GM18873 (cell line): Measurements from ENCODE around the gene KLHL34.

Experiments used
- ATAC-seq: cut with Tn5 transposase; IDR thresholded peaks from one replicate; pipeline ENCODE4 v1.9.1; 2021; ENCODE audit warnings: mild to moderate bottlenecking, moderate library complexity, moderate number of reproducible peaks; ENCODE audit not compliant: unreplicated experiment, low FRiP score

The KLHL34 gene

DNA sequence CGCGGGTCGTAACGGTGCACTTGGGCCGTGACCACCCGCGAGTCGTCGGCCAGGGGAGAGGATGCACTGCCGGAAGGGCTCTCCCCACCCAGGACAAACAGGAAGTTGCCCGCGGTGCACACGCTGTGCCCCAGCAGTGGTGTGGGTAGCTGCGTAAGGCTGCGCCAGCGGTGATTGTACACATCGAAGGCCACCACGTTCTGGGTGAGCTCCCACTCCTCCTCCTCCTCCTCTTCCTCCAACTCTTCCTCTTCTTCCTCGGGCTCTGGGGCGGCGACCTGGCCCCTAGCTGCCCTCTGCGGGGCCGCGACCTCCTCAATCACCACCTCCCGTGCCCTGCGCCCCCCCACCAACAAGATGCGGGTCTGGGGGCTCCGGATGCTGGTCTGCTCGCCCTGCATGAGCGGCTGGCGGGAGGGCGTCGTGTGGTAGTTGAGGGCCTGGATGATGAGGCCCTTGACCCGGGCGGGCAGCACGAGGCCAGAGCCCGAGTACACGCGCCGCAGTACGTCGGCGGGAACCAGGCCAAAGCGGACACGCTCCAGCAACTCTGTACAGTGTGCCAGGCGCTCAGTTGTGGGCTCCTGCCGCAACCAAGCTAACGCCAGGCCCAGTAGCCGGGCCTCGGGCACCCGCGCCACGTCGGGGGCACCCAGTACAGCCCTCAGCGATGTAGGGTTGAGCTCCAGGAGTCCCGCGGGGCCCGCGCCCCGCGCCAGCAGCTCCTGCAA is 1.4 kb downstream of the KLHL34 start:
- no peak for ATAC-seq

DNA sequence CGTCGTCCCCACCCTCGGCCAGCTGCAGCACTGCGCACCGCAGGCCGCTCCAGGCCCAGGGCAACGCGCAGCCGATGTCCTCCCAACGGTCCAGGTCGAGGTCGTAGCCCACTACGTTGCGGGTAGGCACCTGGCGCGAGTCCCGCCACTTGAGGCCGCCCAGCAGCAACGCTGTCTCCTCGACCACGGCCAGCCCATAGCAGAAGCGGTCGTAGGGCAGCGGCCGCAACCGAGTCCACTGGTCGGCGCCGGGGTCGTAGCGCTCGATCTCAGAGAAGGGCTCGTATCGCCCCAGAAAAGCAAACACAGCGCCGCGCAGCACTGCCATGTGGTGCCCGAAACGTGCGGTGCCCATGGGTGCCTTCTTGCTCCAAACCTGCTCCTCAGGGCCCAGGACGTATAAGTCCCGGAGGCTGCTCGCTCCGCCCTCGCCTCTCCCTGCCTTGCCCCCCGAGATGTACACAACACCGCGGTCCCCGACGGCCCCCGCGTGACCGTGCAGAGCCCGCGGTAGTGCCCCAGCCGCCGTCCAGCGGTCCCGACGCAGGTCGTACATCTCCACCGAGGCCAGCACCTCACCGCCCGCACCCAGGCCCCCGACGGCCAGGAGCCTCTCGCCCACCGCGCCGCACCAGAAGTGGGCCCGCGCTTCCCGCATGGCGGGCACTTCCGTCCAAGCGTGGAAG is 2.1 kb downstream of the KLHL34 start:
- ATAC-seq: no peak

DNA sequence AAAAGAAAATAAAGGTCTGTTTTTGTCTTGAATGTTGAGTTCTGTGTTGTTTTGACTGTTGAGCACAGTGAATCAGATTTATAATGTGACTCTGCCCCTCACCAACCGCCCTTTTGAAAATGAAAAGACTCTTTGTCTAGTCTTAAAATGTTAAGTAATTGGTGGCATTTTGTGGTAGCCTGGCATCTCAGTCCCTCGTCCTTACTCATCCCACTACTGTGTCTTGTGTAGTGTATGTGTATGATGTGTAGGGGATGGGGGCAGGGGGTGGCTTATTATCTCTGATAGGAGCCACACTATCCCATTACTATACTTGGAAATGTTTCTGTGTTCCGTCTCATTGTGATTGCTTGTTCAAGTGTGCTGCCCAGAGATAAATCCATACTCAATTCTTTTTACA is 12.2 kb downstream of the KLHL34 start:
- ATAC-seq: no peak

DNA sequence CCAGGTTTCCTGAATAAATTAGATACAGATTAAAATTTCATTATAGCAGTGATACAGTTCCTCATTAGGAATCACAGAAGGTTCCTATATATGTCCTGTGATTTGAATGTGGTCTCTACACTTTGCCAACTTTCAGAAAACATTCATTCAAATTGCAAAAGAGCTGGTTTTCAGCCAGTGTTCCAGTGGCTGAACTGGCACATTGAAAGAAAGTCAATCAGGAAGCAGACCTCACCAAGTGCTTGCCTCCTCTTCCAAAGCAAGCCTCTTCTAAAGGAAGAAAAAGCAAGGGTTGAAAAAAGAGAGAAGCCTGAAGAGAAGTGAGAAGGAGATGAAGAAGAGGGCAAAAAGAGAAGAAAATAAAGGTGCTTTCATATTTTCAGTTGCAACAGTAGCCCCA is 12.7 kb downstream of the KLHL34 start:
- no peak for ATAC-seq

DNA sequence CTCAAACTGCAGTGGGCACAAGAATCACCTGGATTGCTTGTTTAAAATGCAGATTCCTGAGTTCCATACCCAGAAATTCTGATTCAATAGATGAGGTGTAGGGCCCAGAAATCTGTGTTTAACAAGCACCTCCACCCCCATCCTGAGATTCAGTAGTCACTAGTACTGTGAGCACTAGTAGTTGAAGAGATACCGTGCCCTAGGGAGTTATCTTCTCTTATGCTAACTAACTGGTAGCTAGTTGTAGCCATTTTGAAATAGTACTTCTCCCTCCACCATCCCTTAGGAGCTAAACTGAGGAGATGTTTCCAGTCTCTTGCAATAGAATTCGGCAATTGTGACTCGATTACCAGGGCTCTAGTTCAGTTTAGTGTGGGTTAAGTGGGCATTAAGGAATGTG is 18.4 kb downstream of the KLHL34 start:
- ATAC-seq: no peak

DNA sequence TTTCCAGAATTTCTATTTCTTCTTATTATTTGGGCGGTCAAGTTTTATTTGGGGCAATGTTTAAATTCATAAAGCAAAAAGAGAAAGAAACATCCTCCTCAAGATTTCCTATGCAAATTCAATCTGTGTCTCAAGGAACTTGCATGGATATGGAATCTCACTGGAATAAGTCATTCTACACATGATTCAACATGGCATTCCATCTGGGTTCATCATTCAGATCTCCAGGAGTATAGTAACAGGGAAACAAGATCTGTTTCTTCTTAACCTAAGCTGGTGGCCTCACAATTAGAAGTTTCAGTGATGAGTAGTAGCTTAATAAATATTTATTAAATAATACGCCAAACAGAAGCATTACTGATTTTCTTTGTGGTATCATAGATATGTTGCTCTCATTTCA is 19.8 kb downstream of the KLHL34 start:
- ATAC-seq: no peak

DNA sequence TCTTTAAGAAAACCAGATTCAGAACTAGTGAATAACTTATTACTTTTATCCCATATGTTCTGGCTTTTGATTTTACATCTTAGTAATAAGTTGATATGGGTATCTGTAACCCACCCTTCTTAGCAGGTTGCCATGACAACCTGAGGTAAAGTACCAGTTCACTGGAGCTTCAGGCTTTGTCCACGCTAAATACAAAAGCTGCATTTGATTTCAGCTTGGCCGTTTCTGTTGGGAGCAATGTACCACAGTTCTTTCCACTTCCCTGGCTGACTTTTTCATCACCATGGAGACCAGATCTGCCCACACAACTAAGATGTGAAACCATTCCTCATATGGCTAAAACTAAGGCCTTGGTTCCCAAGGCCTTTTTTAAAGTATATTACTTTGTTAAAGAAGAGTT is 26.1 kb downstream of the KLHL34 start:
- no peak for ATAC-seq

DNA sequence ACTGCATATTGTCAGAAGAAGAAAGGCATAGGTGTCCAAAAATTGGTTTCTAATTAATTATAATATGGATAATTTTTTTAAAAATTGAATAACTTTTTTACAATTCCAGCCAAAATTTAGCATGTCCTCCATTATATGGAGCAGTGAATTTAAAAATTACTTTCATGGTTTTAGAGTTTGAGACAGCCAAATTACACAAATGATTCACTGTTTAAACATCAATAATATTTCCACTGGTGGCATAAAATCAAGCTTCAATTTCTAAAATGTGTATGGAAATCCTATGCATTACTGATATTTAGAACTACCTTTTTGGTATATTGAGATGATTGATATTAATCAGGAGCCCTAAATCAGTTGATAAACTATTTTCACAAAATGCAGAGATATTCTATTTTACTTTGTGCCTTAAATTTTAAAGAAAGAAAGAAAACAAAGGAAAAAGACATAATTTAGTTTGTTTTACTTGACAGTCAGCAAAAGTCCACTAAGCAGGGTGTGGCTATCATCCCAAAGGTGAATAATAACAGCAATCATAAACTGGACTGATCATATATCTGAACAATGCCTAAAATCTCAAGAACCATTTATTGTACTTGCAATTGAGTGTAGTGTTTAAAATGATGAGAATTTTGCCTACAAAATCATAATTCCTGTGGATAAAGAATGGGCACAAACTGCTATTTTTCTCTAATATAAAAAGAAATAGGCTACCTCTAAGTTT is 34.2 kb downstream of the KLHL34 start:
- no peak for ATAC-seq

DNA sequence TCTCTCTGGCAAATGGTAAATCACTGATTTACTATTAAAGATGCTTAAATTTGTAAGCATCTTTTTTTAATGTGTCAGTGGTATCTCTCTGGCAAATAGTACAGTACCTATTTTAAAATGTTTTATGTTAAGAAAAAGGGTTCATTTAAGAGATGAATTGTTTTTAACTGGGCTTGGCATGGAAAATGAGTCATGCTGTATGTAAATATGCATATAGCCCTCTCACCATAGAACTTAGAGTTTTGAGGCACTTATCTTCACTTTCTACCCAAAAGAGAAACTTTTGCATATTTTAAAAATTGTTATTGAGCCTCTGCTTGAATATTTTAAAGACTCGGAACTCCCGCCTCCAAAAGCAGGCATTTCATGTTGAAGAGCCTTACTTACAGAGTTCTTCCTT is 37.9 kb downstream of the KLHL34 start:
- ATAC-seq: no peak

DNA sequence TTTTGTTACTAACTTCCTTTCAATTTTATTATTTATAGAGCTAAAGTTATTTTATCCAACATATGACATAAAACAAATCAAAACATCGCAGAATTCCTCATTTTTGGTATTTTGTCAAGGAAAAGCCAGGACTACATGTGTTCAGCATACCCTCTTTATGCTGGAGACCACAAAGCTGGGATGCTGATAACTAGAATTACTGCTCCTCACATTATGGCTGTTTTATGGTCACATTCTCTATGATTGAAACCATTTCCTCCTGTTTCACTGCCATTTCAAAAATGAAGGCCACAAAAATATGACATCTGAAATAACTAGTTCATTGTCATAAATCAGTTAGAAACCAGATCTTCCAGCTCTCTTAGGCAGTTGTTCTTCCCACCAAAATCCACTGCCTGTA is 41.7 kb downstream of the KLHL34 start:
- ATAC-seq: no peak

DNA sequence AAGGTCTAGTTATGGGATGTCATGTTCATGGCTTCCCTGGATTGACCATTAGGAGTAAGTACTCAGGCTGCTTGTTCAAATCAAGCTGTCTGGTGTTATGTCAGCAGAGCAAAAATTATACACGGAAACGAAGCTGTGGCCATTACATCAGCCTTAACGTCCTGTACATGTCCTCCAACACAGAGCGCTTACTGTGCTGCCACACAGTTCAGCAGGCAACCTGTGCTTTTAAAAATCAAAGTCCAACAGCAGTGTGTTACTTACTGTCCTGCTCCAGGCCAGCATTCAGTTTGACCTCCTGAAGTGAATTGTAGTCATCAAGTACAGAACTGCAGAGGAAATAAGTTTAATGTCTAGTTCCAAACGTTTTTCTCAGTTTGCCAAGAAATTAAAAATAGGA is 46.0 kb downstream of the KLHL34 start:
- no peak for ATAC-seq

DNA sequence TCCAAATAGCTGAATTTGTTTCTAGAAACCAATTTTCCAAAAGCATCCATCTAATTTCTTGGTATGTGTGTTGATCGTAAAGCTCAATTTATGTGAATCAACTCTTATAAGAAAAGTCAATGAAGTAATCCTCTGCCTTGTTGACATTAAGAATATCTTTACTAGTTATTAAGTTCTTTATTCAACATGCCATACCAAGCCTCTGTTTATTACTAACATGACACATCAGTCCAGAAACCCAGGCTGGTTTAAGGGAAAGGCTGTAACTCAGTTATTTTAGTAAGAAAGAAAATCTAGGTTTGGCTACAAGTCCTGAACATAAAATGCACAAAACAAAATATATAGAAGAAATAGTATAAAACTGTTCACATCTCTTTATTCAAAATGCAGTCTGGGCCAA is 48.0 kb downstream of the KLHL34 start:
- no peak for ATAC-seq

DNA sequence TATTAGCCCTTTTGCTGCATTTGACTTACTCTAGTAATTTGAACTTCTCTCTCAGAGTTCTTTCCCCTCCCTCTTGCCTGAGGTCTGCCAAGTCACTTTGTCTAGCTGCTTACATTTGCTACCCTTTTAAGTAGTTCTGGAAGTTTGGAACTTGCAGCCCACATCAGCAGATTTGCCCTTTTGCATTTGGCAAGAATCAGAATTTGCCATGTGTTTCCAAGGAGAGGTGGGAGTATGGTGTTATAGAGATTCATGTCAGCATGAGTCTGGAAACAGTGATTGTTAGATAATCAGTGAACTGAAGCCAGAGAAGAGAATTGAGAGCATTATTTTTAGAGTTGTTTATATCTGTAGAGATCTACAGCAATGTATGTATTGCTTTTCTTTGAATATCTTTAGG is 52.1 kb downstream of the KLHL34 start:
- no peak for ATAC-seq
